A673 (cell line): Measurements from ENCODE around the gene BORCS6.

ENCODE experiments used
- EZH2 ChIP-seq: fragments of 200-600 bp; sonication (generic); IDR thresholded peaks from 2 replicates; pipeline ENCODE4 v1.6.1; 2017; ENCODE audit warnings: borderline replicate concordance, low read depth, mild to moderate bottlenecking, mixed read lengths, antibody characterized with exemption, low read length; ENCODE audit not compliant: poor library complexity, severe bottlenecking
- TF ChIP-seq, protein P1 (sequence below): fragments of 300-800, 200-600 bp; sonication (generic); conservative IDR thresholded peaks from 2 replicates; pipeline ENCODE4 v1.5.1; 2017; ENCODE audit warnings: low read depth, mild to moderate bottlenecking, antibody characterized with exemption, low read length, moderate library complexity, mixed read lengths

DNA sequence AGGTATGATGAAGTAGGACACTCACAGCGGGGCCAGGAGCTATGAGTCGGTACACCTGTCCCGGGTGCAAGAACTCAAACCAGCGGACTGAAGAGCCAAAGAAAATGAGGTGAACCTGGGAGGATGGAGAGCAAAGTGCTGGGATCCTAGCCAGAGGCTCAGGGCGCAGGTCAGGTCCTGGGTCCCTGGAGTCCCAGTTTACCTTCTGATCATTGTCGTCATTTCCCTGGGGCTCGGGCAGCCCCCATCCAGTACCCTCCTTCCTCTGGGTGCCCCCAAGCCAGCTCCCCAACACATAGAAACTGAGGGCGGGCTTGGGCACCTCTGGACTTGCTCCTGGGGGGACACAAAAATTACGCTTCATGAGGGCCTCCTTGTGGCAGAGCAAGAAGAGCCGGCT is 41.7 kb upstream of the BORCS6 start:
- TF ChIP-seq, protein P1, sequence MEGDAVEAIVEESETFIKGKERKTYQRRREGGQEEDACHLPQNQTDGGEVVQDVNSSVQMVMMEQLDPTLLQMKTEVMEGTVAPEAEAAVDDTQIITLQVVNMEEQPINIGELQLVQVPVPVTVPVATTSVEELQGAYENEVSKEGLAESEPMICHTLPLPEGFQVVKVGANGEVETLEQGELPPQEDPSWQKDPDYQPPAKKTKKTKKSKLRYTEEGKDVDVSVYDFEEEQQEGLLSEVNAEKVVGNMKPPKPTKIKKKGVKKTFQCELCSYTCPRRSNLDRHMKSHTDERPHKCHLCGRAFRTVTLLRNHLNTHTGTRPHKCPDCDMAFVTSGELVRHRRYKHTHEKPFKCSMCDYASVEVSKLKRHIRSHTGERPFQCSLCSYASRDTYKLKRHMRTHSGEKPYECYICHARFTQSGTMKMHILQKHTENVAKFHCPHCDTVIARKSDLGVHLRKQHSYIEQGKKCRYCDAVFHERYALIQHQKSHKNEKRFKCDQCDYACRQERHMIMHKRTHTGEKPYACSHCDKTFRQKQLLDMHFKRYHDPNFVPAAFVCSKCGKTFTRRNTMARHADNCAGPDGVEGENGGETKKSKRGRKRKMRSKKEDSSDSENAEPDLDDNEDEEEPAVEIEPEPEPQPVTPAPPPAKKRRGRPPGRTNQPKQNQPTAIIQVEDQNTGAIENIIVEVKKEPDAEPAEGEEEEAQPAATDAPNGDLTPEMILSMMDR, result no peak
- TF ChIP-seq EZH2, result no peak
